GM18519 (cell line): ENCODE measurements around the gene SIKE1.
"Not testable (repeated sequence)": the region's sequence is repeated elsewhere in the genome, so short reads cannot be mapped to it uniquely, and the experiment has no call there.

ENCODE experiments used
- ATAC-seq: cut with Tn5 transposase; IDR thresholded peaks from one replicate; pipeline ENCODE4 v1.9.1; 2021; ENCODE audit warnings: mild to moderate bottlenecking, moderate library complexity; ENCODE audit not compliant: unreplicated experiment, low FRiP score

The SIKE1 gene

GRCh38 chr1:114780344-114781226 lies at the start of gene SIKE1:
Gene SIKE1, minus strand, starts transcription at chr1:114780685. Its CDS starts 78 bp downstream, at chr1:114780607.
- peak; percentile 98 for ATAC-seq

- ATAC-seq = not testable (repeated sequence)
Measured at GRCh38 chr1:114830075-114830474, 49.6 kb upstream of the SIKE1 start.

- ATAC-seq = no peak
Measured at GRCh38 chr1:114828251-114828650, 47.8 kb upstream of the SIKE1 start.

- ATAC-seq = no peak
Measured at GRCh38 chr1:114821978-114822377, 41.5 kb upstream of the SIKE1 start.

- ATAC-seq = no peak
Measured at GRCh38 chr1:114820392-114820791, 39.9 kb upstream of the SIKE1 start.

GRCh38 chr1:114819869-114820268 lies 39.4 kb upstream of the SIKE1 start:
- ATAC-seq = no peak

GRCh38 chr1:114804449-114804848 lies 24.0 kb upstream of the SIKE1 start:
- ATAC-seq = not testable (repeated sequence)

- ATAC-seq = peak; percentile 49
Measured at GRCh38 chr1:114803001-114803400, 22.5 kb upstream of the SIKE1 start.

GRCh38 chr1:114794038-114794437 lies 13.6 kb upstream of the SIKE1 start:
- ATAC-seq = no peak

GRCh38 chr1:114790581-114790980 lies 10.1 kb upstream of the SIKE1 start:
- not testable (repeated sequence) for ATAC-seq

- not testable (repeated sequence) for ATAC-seq
Measured at GRCh38 chr1:114786440-114786839, 6.0 kb upstream of the SIKE1 start.

GRCh38 chr1:114782476-114782875 lies 2.0 kb upstream of the SIKE1 start:
- no peak for ATAC-seq

- no peak for ATAC-seq
Measured at GRCh38 chr1:114779722-114780121, 763 bp downstream of the SIKE1 start.

GRCh38 chr1:114776726-114777125 lies 3.8 kb downstream of the SIKE1 start:
- ATAC-seq = not testable (repeated sequence)

- ATAC-seq = no peak
Measured at GRCh38 chr1:114771992-114772391, 8.5 kb downstream of the SIKE1 start.

- no peak for ATAC-seq
Measured at GRCh38 chr1:114770989-114771388, 9.5 kb downstream of the SIKE1 start.

GRCh38 chr1:114764689-114765088 lies 15.8 kb downstream of the SIKE1 start:
- no peak for ATAC-seq

- no peak for ATAC-seq
Measured at GRCh38 chr1:114758256-114758832, 22.1 kb downstream of the SIKE1 start.

- peak; percentile 60 for ATAC-seq
Measured at GRCh38 chr1:114757455-114758255, 22.8 kb downstream of the SIKE1 start, which contains the start of gene CSDE1. Gene CSDE1, minus strand, starts transcription at chr1:114757984. Its CDS starts 18,094 bp downstream, at chr1:114739890.

- no peak for ATAC-seq
Measured at GRCh38 chr1:114756949-114757454, 23.5 kb downstream of the SIKE1 start.
